ENCODE data around the gene AKAP8L. TPM values are rescaled to one million over a fixed set of nuclear protein-coding genes. Genes with fewer than 3 reads are reported as not detected.

The AKAP8L gene
- total and polyA plus RNA-seq, 10 of the 15 experiments (the other 5 are each of a cell fraction or from before 2014, with no cell fraction given), result 0.66 to 64.3 (median 40.0) TPM

- Histone ChIP-seq H3K27ac (ENCODE audit: control insufficient read depth, insufficient read depth) (no peak overlapping the region), H4K20me1 (ENCODE audit: control insufficient read depth, insufficient read depth) (0 out of 2 replicates have a peak, but pooled peaks cover 3% of the 10 kb centered on the region), H3K4me2 (ENCODE audit: control insufficient read depth, insufficient read depth) (no peak overlapping the region), H3K4me3 (no peak overlapping the region), H3K9me3 (replicated peaks; ENCODE audit: control insufficient read depth, insufficient read depth, low read length) (no peaks in the 10 kb centered on the region; the same call in 2 of the 3 replicates), H3K27me3 (replicated peaks in 1 of 2; ENCODE audit: control insufficient read depth in 2 of 2, insufficient read depth in 2 of 2, low read length in 1 of 2) (no peaks in the 10 kb centered on the region), H3K9ac (ENCODE audit: control insufficient read depth, insufficient read depth, low read length) (no peak overlapping the region), H3K79me2 (ENCODE audit: control insufficient read depth, insufficient read depth, low read length) (peaks cover 26% of the 10 kb centered on the region), H3K4me1 (ENCODE audit: control insufficient read depth, insufficient read depth, low read length) (peaks cover 8% of the 10 kb centered on the region), H3K36me3 (ENCODE audit: control insufficient read depth in 2 of 2, insufficient read depth in 2 of 2, low read length in 1 of 2) (peaks cover 9 to 29% of the 10 kb centered on the region in 2 experiments), H2AFZ (ENCODE audit: control insufficient read depth, low read depth, low read length) (no peak overlapping the region)
- CTCF ChIA-PET, result interaction anchor here (2.9 to 6.1 kb wide), 2 partner anchors 42 to 134 kb away, joined by 28 to 85 read pairs; partner anchors contain the start of gene AKAP8
- SMC1A ChIA-PET (ENCODE audit: uncharacterized antibody, unreplicated experiment), result interaction anchor here (4.4 kb wide), 1 partner anchor 44 kb away, joined by 26 read pairs; the partner anchor contains the start of gene RASAL3
- 93% methylated on average over 12 of the region's 12 CpGs for WGBS (ENCODE audit: insufficient coverage, insufficient replicate concordance, low lambda C conversion rate, missing lambda C conversion rate)
- BruUV-seq (replicated peaks), result no TSS peak
- no peak for DNase-seq (ENCODE audit: low read depth, low spot score)
- TF ChIP-seq POLR2A (IDR thresholded peaks at IDR 0.05; ENCODE audit: low read depth, low read length), result 0 out of 2 replicates have a peak, but pooled peaks have one; percentile 21
- no peak for TF ChIP-seq STAT1 (conservative IDR thresholded peaks at IDR 0.05)
- POLR2A ChIA-PET, result interaction anchor here (0.7 kb wide), 1 partner anchor 12 kb away, joined by 3 read pairs; no protein-coding TSS in a partner anchor
- RAD21 ChIA-PET (ENCODE audit: unreplicated experiment), result interaction anchor here (0.6 kb wide), 1 partner anchor 143 kb away, joined by 3 read pairs; no protein-coding TSS in a partner anchor
- no peak for ATAC-seq
- no peak for FAIRE-seq
- in situ Hi-C loops (cut with MboI) (no loop called here), intact Hi-C loops (cut with micrococcal nuclease; ENCODE audit: unreplicated experiment) (no loop called here)
These were observed 2.4 kb upstream of the AKAP8L start for GRCh38 chr19:15421136-15421695.

- POLR2A ChIA-PET, result interaction anchor here (1.1 to 2.7 kb wide), 9 partner anchors 11 to 86 kb away, joined by 3 to 19 read pairs (median 4); partner anchors contain the start of genes AKAP8 and BRD4
- FAIRE-seq (no peak), DNase-seq (ENCODE audit: low read depth, low spot score) (no peak), ATAC-seq (no peak)
- Histone ChIP-seq H3K4me1 (ENCODE audit: control insufficient read depth, insufficient read depth, low read length) (peaks cover 8% of the 10 kb centered on the region), H2AFZ (ENCODE audit: control insufficient read depth, low read depth, low read length) (peak overlapping the region; percentile 64), H3K4me2 (ENCODE audit: control insufficient read depth, insufficient read depth) (peak overlapping the region; percentile 51), H3K36me3 (ENCODE audit: control insufficient read depth in 2 of 2, insufficient read depth in 2 of 2, low read length in 1 of 2) (peaks cover 8 to 16% of the 10 kb centered on the region in 2 experiments), H3K27ac (ENCODE audit: control insufficient read depth, insufficient read depth) (no peak overlapping the region), H3K27me3 (replicated peaks in 1 of 2; ENCODE audit: control insufficient read depth in 2 of 2, insufficient read depth in 2 of 2, low read length in 1 of 2) (no peaks in the 10 kb centered on the region), H3K9me3 (replicated peaks; ENCODE audit: control insufficient read depth, insufficient read depth, low read length) (no peaks in the 10 kb centered on the region; the same call in 2 of the 3 replicates), H3K9ac (ENCODE audit: control insufficient read depth, insufficient read depth, low read length) (0 out of 2 replicates have a peak overlapping the region, but pooled peaks have one; percentile 11), H4K20me1 (ENCODE audit: control insufficient read depth, insufficient read depth) (0 out of 2 replicates have a peak, but pooled peaks cover 3% of the 10 kb centered on the region), H3K4me3 (0 out of 2 replicates have a peak overlapping the region, but pooled peaks have one; percentile 6), H3K79me2 (ENCODE audit: control insufficient read depth, insufficient read depth, low read length) (peaks cover 40% of the 10 kb centered on the region)
- CTCF ChIA-PET, result interaction anchor here (0.7 to 6.1 kb wide), 27 partner anchors 11 to 318 kb away, joined by 3 to 85 read pairs (median 5); partner anchors contain the start of gene AKAP8
- in situ Hi-C loops (cut with MboI), result no loop called here
- BruUV-seq (replicated peaks), result no TSS peak
- WGBS (ENCODE audit: insufficient coverage, insufficient replicate concordance, low lambda C conversion rate, missing lambda C conversion rate), result 30% methylated on average over 16 of the region's 16 CpGs
- RAD21 ChIA-PET (ENCODE audit: unreplicated experiment), result interaction anchor here (0.7 to 2.6 kb wide), 17 partner anchors 11 to 766 kb away, joined by 3 to 43 read pairs (median 3); partner anchors contain the start of genes AKAP8, FAM32A and RASAL3
- intact Hi-C loops (cut with micrococcal nuclease; ENCODE audit: unreplicated experiment), result loop anchor here (1.0 to 10.0 kb wide), 4 partner anchors 13 to 243 kb away; partner anchors contain the start of gene RASAL3
- SMC1A ChIA-PET (ENCODE audit: uncharacterized antibody, unreplicated experiment), result interaction anchor here (0.9 to 4.4 kb wide), 16 partner anchors 9 to 142 kb away, joined by 3 to 34 read pairs (median 4); partner anchors contain the start of genes AKAP8 and RASAL3
- TF ChIP-seq MTA2 (IDR thresholded peaks at IDR 0.05; ENCODE audit: low read depth) (0 out of 2 replicates have a peak, but pooled peaks have one; percentile 16), CUX1 (IDR thresholded peaks at IDR 0.05; ENCODE audit: insufficient replicate concordance, low read depth, low read length) (no peak)
These were observed 731 bp upstream of the AKAP8L start for GRCh38 chr19:15419413-15420025.
